Measurements from ENCODE around the gene APPBP2. TPM values are rescaled to one million over a fixed set of nuclear protein-coding genes. Genes with fewer than 3 reads are reported as not detected.

The APPBP2 gene
- total RNA-seq, 1 experiment from 2014 or later: 25.8 TPM

- ChIA-PET CTCF (no interaction called here), POLR2A (no interaction called here)
- no peak overlapping the region for H3K4me3 ChIP-seq (ENCODE audit: low read depth in 2 of 2, low read length in 2 of 2)
- intact Hi-C loops (cut with micrococcal nuclease; ENCODE audit: unreplicated experiment): no loop called here
- no peaks in the 10 kb centered on the region for H3K4me1 ChIP-seq (ENCODE audit: control insufficient read depth, insufficient read depth, low read length)
- DNase-seq (ENCODE audit: low read depth, low spot score): no peak
- H3K27ac ChIP-seq (ENCODE audit: low read length): no peak overlapping the region
- in situ Hi-C loops (cut with HindIII; ENCODE audit: low pct_unique_long_range_greater_than_20kb, low sequenced_read_pairs): no loop called here
- TF ChIP-seq TCF7L2 (IDR thresholded peaks at IDR 0.05; ENCODE audit: low read depth, low read length) (no peak), SIN3A (IDR thresholded peaks at IDR 0.05; ENCODE audit: borderline replicate concordance, insufficient read depth, low read depth, low read length) (no peak), POLR2AphosphoS5 (IDR thresholded peaks at IDR 0.05; ENCODE audit: low read depth, low read length) (no peak), REST (IDR thresholded peaks at IDR 0.05; ENCODE audit: insufficient read depth in 1 of 2, low read depth in 2 of 2, low read length in 1 of 2) (no peak), CTCF (IDR thresholded peaks at IDR 0.05) (no peak)
- no peak for ATAC-seq
- H3K36me3 ChIP-seq (ENCODE audit: control insufficient read depth, insufficient read depth, low read length): no peaks in the 10 kb centered on the region
- H3K27me3 ChIP-seq (ENCODE audit: control insufficient read depth, insufficient read depth, low read length): no peaks in the 10 kb centered on the region
- BruUV-seq (replicated peaks): no TSS peak
- H3K9me3 ChIP-seq (ENCODE audit: control insufficient read depth, insufficient read depth, low read depth, low read length): no peaks in the 10 kb centered on the region
These were observed 8.0 kb upstream of the APPBP2 start for GRCh38 chr17:60534010-60534555.

- Histone ChIP-seq H3K4me3 (ENCODE audit: low read depth in 2 of 2, low read length in 2 of 2) (no peak overlapping the region), H3K36me3 (ENCODE audit: control insufficient read depth, insufficient read depth, low read length) (peaks cover 14% of the 10 kb centered on the region; the same call in 1 of the 2 replicates), H3K27ac (ENCODE audit: low read length) (no peak overlapping the region), H3K27me3 (ENCODE audit: control insufficient read depth, insufficient read depth, low read length) (no peaks in the 10 kb centered on the region), H3K4me1 (ENCODE audit: control insufficient read depth, insufficient read depth, low read length) (no peaks in the 10 kb centered on the region), H3K9me3 (ENCODE audit: control insufficient read depth, insufficient read depth, low read depth, low read length) (no peaks in the 10 kb centered on the region)
- no peak for TF ChIP-seq CTCF (IDR thresholded peaks at IDR 0.05)
- no peak for TF ChIP-seq POLR2AphosphoS5 (IDR thresholded peaks at IDR 0.05; ENCODE audit: low read depth, low read length)
- no peak for TF ChIP-seq REST (IDR thresholded peaks at IDR 0.05; ENCODE audit: insufficient read depth in 1 of 2, low read depth in 2 of 2, low read length in 1 of 2)
- no peak for TF ChIP-seq SIN3A (IDR thresholded peaks at IDR 0.05; ENCODE audit: borderline replicate concordance, insufficient read depth, low read depth, low read length)
- TF ChIP-seq TCF7L2 (IDR thresholded peaks at IDR 0.05; ENCODE audit: low read depth, low read length): no peak
- DNase-seq (ENCODE audit: low read depth, low spot score): no peak
- in situ Hi-C loops (cut with HindIII; ENCODE audit: low pct_unique_long_range_greater_than_20kb, low sequenced_read_pairs): no loop called here
- intact Hi-C loops (cut with micrococcal nuclease; ENCODE audit: unreplicated experiment): no loop called here
- no peak for ATAC-seq
- ChIA-PET POLR2A (no interaction called here), CTCF (no interaction called here)
- no TSS peak for BruUV-seq (replicated peaks)
These were observed 3.8 kb upstream of the APPBP2 start for GRCh38 chr17:60529806-60530205.
